Activated CD4-positive, alpha-beta memory T cell treated with anti-CD3 and anti-CD28 coated beads for 36 hours (primary cell): ENCODE results near the gene ABHD2. TPM values are rescaled to one million over a fixed set of nuclear protein-coding genes. Genes with fewer than 3 reads are reported as not detected.

Source experiments
- CTCF ChIA-PET: fragments of 350-600 bp; sonication (Branson Sonifier 250); formaldehyde crosslinking; loops from one replicate; lab custom pipeline; 2021; ENCODE audit warnings: antibody characterized with exemption, inconsistent platforms; lab: Charles Lee
- POLR2A ChIA-PET: fragments of 350-600 bp; sonication (Branson Sonifier 250); formaldehyde crosslinking; loops from one replicate; lab custom pipeline; 2021; ENCODE audit warnings: antibody characterized with exemption; lab: Charles Lee
- DNase-seq: peaks from one replicate; pipeline ENCODE4 v3.0.0-alpha.2; 2020
- H3K27ac Mint-ChIP-seq: one replicate; pipeline ENCODE4 v1.8.0; 2021; ENCODE audit warnings: mixed read lengths
- H3K27me3 Mint-ChIP-seq: one replicate; pipeline ENCODE4 v1.8.0; 2021; ENCODE audit warnings: mixed read lengths
- H3K36me3 Mint-ChIP-seq: one replicate; pipeline ENCODE4 v1.8.0; 2021; ENCODE audit warnings: mixed read lengths
- H3K4me1 Mint-ChIP-seq: one replicate; pipeline ENCODE4 v1.8.0; 2021; ENCODE audit warnings: low read depth, mixed read lengths
- H3K4me3 Mint-ChIP-seq: one replicate; pipeline ENCODE4 v1.8.0; 2021; ENCODE audit warnings: mild to moderate bottlenecking, mixed read lengths
- H3K9me3 Mint-ChIP-seq: one replicate; pipeline ENCODE4 v1.8.0; 2021; ENCODE audit warnings: mixed read lengths
- intact Hi-C: fragments of 100-400 bp; cut with micrococcal nuclease; formaldehyde crosslinking; loops from one replicate; pipeline ENCODE4 v1.15.1; 2023
- total RNA-seq, 2 experiments: library from RNA; stranded (reverse); gene quantifications; one replicate each; pipeline ENCODE4 v1.2.3, GENCODE V29; 2021

Gene ABHD2
- total RNA-seq, 2 experiments from 2014 or later, result 36.0 to 38.5 TPM

DNA sequence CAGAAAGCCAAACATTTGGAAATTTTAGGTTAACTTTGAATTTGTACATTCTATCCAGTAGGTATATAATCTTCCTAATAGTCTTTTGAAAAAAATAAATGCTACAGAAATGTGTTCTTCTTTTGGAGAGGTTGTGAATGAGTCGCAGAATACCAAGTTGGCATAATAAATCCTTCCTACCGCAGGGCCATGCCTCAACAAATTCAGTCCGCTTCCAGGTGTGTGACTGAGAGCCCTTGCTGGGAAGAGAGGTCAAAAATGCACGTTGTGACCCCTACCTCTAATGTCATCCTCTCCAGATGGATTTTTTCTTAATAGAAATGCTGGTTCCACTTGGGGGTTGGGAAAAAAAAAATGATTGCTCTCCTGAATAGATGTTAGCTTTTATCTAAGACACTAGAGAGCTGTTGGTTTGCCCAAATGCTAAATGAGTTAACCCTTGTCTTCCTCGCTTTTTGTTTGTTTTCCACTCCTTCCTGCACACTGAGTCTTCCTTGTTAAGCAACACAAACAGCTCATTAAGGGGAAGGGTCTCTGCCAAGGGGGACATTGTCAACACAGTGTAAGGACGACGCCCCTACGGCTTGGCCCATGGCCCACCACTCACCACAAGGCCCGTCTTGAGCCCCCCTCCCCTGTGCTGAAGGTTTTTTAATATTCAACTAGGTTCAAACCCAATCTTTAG lies 99.2 kb downstream of the ABHD2 start:
- no peaks in the 10 kb centered on the region for H3K9me3 Mint-ChIP-seq
- CTCF ChIA-PET, result interaction anchor here (1.3 to 2.8 kb wide), 2 partner anchors 10 to 19 kb away, joined by 8 to 9 read pairs; no protein-coding TSS in a partner anchor
- peaks cover 20% of the 10 kb centered on the region for H3K36me3 Mint-ChIP-seq
- peaks cover 2% of the 10 kb centered on the region for H3K4me1 Mint-ChIP-seq
- no peak overlapping the region for H3K4me3 Mint-ChIP-seq
- intact Hi-C loops, result no loop called here
- POLR2A ChIA-PET, result interaction anchor here (1.4 kb wide), 1 partner anchor 20 kb away, joined by 3 read pairs; no protein-coding TSS in a partner anchor
- H3K27ac Mint-ChIP-seq, result no peak overlapping the region
- no peaks in the 10 kb centered on the region for H3K27me3 Mint-ChIP-seq
- no peak for DNase-seq

DNA sequence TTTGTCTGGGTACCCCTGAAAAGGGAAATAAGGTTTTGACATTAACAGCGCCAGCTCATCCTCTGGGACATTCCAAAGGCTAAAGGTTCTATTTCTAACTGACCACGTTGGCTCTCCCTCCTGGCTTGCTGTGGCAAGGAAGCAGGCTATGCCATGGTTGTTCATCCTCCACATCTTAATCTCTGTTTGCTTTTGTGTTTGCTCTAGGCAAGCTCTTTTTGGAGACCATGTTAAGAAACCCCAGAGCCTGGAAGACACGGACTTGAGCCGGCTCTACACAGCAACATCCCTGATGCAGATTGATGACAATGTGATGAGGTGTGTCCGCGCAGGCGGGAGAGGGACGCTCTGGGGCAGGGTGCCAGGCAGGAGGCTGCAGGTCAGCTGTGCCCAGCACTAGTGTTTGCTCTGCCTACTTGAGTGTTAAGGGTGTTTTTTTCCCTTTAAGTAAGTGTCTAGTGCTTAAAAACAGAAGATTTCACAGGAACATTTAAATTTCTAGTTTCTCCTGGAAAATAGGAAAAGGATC lies 99.8 kb downstream of the ABHD2 start:
- no peaks in the 10 kb centered on the region for H3K27me3 Mint-ChIP-seq
- ChIA-PET POLR2A (interaction anchor here (1.4 kb wide), 1 partner anchor 21 kb away, joined by 3 read pairs; no protein-coding TSS in a partner anchor), CTCF (interaction anchor here (1.3 kb wide), 1 partner anchor 10 kb away, joined by 8 read pairs; no protein-coding TSS in a partner anchor)
- intact Hi-C loops, result no loop called here
- H3K9me3 Mint-ChIP-seq, result no peaks in the 10 kb centered on the region
- peaks cover 19% of the 10 kb centered on the region for H3K36me3 Mint-ChIP-seq
- DNase-seq, result no peak
- no peak overlapping the region for H3K27ac Mint-ChIP-seq
- peaks cover 3% of the 10 kb centered on the region for H3K4me1 Mint-ChIP-seq
- H3K4me3 Mint-ChIP-seq, result no peak overlapping the region

DNA sequence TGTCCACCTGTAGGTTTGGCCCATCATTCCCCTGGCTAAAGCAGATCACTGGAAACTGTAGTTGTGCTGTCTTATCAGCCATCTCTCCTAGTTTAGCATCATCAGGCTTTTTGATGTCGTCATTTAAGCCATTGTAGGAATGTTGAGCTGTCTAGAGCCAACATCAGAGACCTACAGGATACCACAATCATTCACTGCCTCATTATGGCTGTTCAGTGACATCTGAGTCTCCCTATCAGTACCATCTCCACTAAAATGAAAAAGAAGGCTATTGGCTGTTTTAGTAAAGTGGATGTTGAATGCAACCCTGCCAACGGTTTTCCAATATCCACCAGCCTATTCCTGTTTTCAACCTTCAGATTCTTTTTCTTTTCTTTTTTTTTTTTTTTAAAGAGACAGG lies 103.9 kb downstream of the ABHD2 start:
- Mint-ChIP-seq H3K36me3 (peaks cover 42% of the 10 kb centered on the region), H3K4me3 (no peak overlapping the region), H3K9me3 (no peaks in the 10 kb centered on the region), H3K4me1 (peaks cover 17% of the 10 kb centered on the region), H3K27ac (no peak overlapping the region), H3K27me3 (no peaks in the 10 kb centered on the region)
- intact Hi-C loops, result no loop called here
- DNase-seq, result no peak
- ChIA-PET POLR2A (no interaction called here), CTCF (interaction anchor here (0.6 to 1.3 kb wide), 3 partner anchors 14 to 299 kb away, joined by 3 to 4 read pairs (median 3); no protein-coding TSS in a partner anchor)

DNA sequence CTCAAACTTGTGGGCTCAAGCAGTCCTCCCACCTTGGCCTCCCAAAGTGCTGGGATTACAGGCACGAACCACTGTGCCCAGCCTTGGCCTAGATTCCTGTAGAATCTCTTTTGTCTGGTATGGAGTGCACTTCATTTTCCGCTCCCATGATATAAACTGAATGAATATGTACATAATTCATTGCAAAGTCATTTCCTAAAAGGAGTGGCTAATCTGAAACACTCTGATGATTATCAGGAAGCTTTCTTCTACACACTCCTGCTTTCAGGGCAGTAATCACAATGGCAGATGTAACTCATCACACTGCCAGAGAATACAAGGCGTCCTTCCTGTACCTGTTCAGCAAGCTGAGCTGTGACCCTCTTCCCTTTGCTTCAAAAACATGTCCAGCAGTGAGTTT lies 104.5 kb downstream of the ABHD2 start:
- Mint-ChIP-seq H3K27me3 (no peaks in the 10 kb centered on the region), H3K9me3 (no peaks in the 10 kb centered on the region), H3K36me3 (peaks cover 42% of the 10 kb centered on the region), H3K4me3 (no peak overlapping the region), H3K4me1 (peaks cover 23% of the 10 kb centered on the region), H3K27ac (no peak overlapping the region)
- no peak for DNase-seq
- ChIA-PET POLR2A (no interaction called here), CTCF (interaction anchor here (0.6 to 7.2 kb wide), 4 partner anchors 14 to 299 kb away, joined by 3 to 58 read pairs (median 4); no protein-coding TSS in a partner anchor)
- intact Hi-C loops, result no loop called here

DNA sequence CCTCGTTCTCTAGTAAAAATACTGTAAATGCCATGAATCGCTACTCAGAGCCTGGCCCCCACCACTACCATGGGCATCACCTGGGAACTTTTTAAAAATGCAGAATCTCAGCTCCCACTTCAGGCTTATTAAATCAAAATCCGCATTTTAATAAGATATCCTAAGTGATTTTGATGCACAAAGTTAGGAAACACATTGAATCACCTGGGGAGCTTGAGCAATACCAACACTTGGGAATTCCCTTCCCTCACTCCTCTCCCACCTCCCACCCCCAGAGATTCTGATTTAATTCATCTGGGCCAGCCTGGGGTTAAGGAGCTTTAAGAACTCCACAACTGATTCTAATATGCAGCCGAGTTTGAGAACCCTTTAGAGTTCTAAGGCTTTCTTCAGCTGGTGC lies 106.4 kb downstream of the ABHD2 start:
- ChIA-PET POLR2A (no interaction called here), CTCF (interaction anchor here (1.1 to 7.2 kb wide), 5 partner anchors 10 to 50 kb away, joined by 3 to 58 read pairs (median 6); partner anchors contain the start of gene FANCI)
- Mint-ChIP-seq H3K27me3 (no peaks in the 10 kb centered on the region), H3K4me1 (peaks cover 37% of the 10 kb centered on the region), H3K36me3 (peaks cover 40% of the 10 kb centered on the region), H3K4me3 (no peak overlapping the region), H3K9me3 (no peaks in the 10 kb centered on the region), H3K27ac (no peak overlapping the region)
- intact Hi-C loops, result no loop called here
- no peak for DNase-seq

DNA sequence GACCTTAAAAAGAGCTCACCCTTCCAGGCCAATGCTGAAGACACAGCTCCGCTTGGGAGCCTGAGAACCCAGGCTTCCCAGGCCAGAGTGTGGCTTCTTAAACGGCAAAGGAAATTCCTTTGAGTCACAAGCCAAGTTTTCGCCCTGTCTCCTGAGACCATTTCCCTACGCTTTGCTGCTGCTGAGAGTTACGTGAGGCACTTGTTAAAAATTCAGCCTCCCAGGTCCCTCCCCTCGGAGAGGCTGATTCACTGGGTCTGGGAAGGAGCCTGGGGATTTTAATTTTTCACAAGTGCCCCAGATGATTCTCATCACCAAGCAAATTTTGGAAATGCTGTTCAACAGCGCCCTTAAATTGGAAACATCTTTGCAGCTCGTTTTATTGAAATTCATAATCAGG lies 107.6 kb downstream of the ABHD2 start:
- Mint-ChIP-seq H3K4me1 (peaks cover 37% of the 10 kb centered on the region), H3K27ac (no peak overlapping the region), H3K9me3 (no peaks in the 10 kb centered on the region), H3K27me3 (no peaks in the 10 kb centered on the region), H3K4me3 (no peak overlapping the region), H3K36me3 (peaks cover 33% of the 10 kb centered on the region)
- no peak for DNase-seq
- CTCF ChIA-PET, result interaction anchor here (0.7 to 7.2 kb wide), 5 partner anchors 11 to 117 kb away, joined by 3 to 58 read pairs (median 6); no protein-coding TSS in a partner anchor
- POLR2A ChIA-PET, result no interaction called here
- intact Hi-C loops, result no loop called here

DNA sequence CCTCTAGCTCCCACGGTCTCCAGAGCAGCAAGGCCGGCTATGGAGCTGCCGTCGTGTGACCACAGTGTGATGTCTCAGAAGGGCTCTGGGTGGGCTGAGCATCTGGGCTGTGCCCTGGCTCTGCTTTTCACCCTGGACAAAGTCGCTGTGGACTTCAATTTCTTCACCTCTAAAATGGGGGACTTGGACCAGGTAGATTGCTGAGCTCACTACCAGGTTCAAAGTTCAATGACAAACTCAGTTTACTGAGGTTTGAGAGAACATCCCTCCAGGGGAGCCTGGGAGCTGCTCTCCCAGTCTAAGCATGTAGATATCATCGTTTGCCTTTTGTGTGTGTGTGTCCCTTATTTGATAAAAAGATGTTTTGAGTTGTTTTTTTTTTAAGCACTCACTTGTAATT lies 108.0 kb downstream of the ABHD2 start:
- Mint-ChIP-seq H3K36me3 (peaks cover 31% of the 10 kb centered on the region), H3K27me3 (no peaks in the 10 kb centered on the region), H3K9me3 (no peaks in the 10 kb centered on the region), H3K4me3 (no peak overlapping the region), H3K27ac (no peak overlapping the region), H3K4me1 (peaks cover 37% of the 10 kb centered on the region)
- no peak for DNase-seq
- POLR2A ChIA-PET, result no interaction called here
- intact Hi-C loops, result no loop called here
- CTCF ChIA-PET, result interaction anchor here (2.7 to 7.2 kb wide), 3 partner anchors 11 to 28 kb away, joined by 6 to 58 read pairs (median 18); no protein-coding TSS in a partner anchor

DNA sequence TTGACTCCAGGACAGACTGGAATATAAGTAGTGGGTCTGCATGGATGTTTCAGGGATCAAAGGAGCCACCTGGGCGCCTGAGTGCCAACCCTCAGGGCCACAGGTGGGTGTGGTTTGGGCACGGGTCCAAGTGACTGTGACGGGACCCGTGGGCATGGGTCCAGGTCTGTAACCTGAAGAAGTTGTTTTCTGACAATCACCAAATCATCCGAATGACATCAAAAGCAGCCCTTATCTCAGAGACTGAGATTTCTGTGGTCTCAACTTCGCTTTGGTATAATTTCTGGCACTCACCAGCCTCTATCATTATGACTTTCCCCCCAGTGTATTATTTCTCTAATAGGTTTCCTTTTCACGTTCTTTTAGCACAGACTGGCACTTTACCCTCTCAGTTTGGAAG lies 108.7 kb downstream of the ABHD2 start:
- peak; percentile 76 for DNase-seq
- peaks cover 27% of the 10 kb centered on the region for H3K36me3 Mint-ChIP-seq

DNA sequence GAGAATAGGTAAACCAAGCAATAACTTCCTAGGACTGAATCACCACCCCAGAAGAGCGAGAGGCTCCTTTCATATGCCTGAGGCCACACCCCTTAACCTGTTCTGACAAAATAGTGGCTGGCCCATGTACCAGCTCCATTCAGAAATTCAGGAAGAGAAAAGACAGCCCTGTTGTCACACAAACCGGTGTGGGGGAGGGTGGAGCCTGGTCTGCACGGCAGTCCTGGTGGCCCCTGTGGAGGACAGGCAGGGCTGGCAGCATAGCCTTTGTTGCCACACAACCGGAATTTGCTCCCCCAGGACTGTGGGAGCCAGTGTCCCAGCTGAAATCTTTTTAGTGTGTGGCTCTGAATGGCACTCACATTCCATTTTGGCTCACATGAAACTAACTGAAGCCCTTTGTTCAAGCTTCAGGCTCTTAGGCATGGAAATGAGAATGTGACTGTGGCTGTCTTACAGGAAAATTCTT lies 109.3 kb downstream of the ABHD2 start:
- intact Hi-C loops, result loop anchor here (1.0 kb wide), 2 partner anchors 17 to 30 kb away; no protein-coding TSS in a partner anchor
- H3K27ac Mint-ChIP-seq, result peak overlapping the region; percentile 85
- ChIA-PET POLR2A (interaction anchor here (2.3 kb wide), 1 partner anchor 30 kb away, joined by 8 read pairs; no protein-coding TSS in a partner anchor), CTCF (interaction anchor here (1.0 to 7.2 kb wide), 5 partner anchors 9 to 293 kb away, joined by 3 to 58 read pairs (median 6); no protein-coding TSS in a partner anchor)
- no peaks in the 10 kb centered on the region for H3K9me3 Mint-ChIP-seq
- peaks cover 36% of the 10 kb centered on the region for H3K4me1 Mint-ChIP-seq
- no peaks in the 10 kb centered on the region for H3K27me3 Mint-ChIP-seq
- no peak overlapping the region for H3K4me3 Mint-ChIP-seq
- H3K36me3 Mint-ChIP-seq, result peaks cover 27% of the 10 kb centered on the region
- DNase-seq, result peak; percentile 55

More for the DNA sequence above, 108.7 kb downstream of the ABHD2 start:
- Mint-ChIP-seq H3K9me3 (no peaks in the 10 kb centered on the region), H3K4me1 (peaks cover 35% of the 10 kb centered on the region), H3K27ac (peak overlapping the region; percentile 85), H3K27me3 (no peaks in the 10 kb centered on the region), H3K4me3 (no peak overlapping the region)
- intact Hi-C loops, result loop anchor here (1.0 kb wide), 2 partner anchors 17 to 30 kb away; no protein-coding TSS in a partner anchor
- POLR2A ChIA-PET, result no interaction called here
- CTCF ChIA-PET, result interaction anchor here (1.0 to 7.2 kb wide), 4 partner anchors 10 to 292 kb away, joined by 3 to 58 read pairs (median 12); no protein-coding TSS in a partner anchor

DNA sequence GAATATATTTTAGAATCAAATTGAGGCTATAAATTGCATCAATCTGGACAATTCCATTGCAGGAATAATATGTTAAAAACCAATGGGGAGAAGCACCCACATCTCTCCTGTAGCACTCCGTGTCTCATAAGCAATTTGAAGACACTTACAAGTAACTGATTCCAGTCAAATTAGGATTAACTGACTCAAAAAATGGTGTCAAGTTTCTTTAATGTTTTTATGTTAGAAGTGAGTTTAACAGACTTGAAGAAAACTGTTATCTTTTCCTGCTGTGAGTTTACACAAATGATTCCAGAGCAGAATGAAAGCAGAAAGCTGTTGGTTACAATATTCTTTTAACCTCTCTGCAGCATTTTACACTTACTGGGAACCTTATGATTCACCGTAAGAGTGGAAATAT lies 109.9 kb downstream of the ABHD2 start:
- CTCF ChIA-PET, result interaction anchor here (1.3 to 7.2 kb wide), 5 partner anchors 9 to 293 kb away, joined by 3 to 58 read pairs (median 6); no protein-coding TSS in a partner anchor
- no peak for DNase-seq
- peaks cover 35% of the 10 kb centered on the region for H3K4me1 Mint-ChIP-seq
- no peak overlapping the region for H3K4me3 Mint-ChIP-seq
- no peaks in the 10 kb centered on the region for H3K27me3 Mint-ChIP-seq
- intact Hi-C loops, result no loop called here
- peaks cover 24% of the 10 kb centered on the region for H3K36me3 Mint-ChIP-seq
- POLR2A ChIA-PET, result interaction anchor here (2.3 kb wide), 1 partner anchor 31 kb away, joined by 8 read pairs; no protein-coding TSS in a partner anchor
- peak overlapping the region; percentile 64 for H3K27ac Mint-ChIP-seq
- H3K9me3 Mint-ChIP-seq, result no peaks in the 10 kb centered on the region

DNA sequence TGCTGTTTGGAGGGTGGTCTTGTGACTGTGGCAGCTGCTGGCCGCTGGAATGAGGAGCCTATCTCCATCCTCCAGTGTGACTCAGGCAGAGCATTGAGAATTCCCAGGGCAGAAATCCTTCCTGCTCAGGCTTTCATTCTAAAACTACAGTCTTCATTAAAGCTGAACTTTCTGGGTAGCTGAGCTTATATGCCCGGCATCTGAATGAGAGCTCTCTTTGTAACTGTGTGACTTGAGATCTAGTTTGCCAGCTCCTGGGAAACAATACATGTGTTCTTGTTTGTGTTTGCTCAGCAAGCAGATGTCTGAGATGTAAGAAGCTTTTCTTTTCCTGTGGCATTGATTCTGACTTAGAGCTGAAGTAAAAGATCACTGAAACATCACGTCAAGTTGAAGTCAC lies 110.7 kb downstream of the ABHD2 start:
- no peaks in the 10 kb centered on the region for H3K27me3 Mint-ChIP-seq
- CTCF ChIA-PET, result interaction anchor here (1.2 to 7.2 kb wide), 5 partner anchors 8 to 31 kb away, joined by 3 to 58 read pairs (median 6); no protein-coding TSS in a partner anchor
- intact Hi-C loops, result no loop called here
- peaks cover 41% of the 10 kb centered on the region for H3K4me1 Mint-ChIP-seq
- peak overlapping the region; percentile 64 for H3K27ac Mint-ChIP-seq
- POLR2A ChIA-PET, result interaction anchor here (2.3 kb wide), 1 partner anchor 31 kb away, joined by 8 read pairs; no protein-coding TSS in a partner anchor
- peaks cover 21% of the 10 kb centered on the region for H3K36me3 Mint-ChIP-seq
- no peak overlapping the region for H3K4me3 Mint-ChIP-seq
- H3K9me3 Mint-ChIP-seq, result no peaks in the 10 kb centered on the region
- DNase-seq, result no peak
